Gastrocnemius medialis (tissue), 4 donors: Measurements from ENCODE around the gene RNLS. TPM values are rescaled to one million over a fixed set of nuclear protein-coding genes. Genes with fewer than 3 reads are reported as not detected.

Source experiments
- ATAC-seq, 2 donors: fragments of 150-250 bp; one replicate each; pipeline ENCODE4 v1.9.1; 2016
- DNase-seq, 2 donors: peaks; one replicate each; pipeline ENCODE4 v3.0.0-alpha.2; 2019
- H3K27ac ChIP-seq, 4 donors: fragments of 200-600 bp; sonication (generic); 1 replicate in 1 of 4; 2 replicates in 3 of 4; pipeline ENCODE4 v1.5.1; 2016 to 2018; ENCODE audit warnings: mild to moderate bottlenecking in 2 of 4, moderate library complexity in 1 of 4
- H3K27me3 ChIP-seq, 3 donors: fragments of 200-600 bp; sonication (generic) in 2 of 3; 1 replicate in 1 of 3; 2 replicates in 2 of 3; pipeline versions ENCODE4 v1.5.1 to v1.6.0; 2016 to 2019; ENCODE audit warnings: mild to moderate bottlenecking in 1 of 3, moderate library complexity in 1 of 3
- H3K36me3 ChIP-seq, 2 donors: fragments of 200-600 bp; sonication (generic) in 1 of 2; one replicate each; pipeline ENCODE4 v1.5.1; 2017 to 2018
- H3K4me1 ChIP-seq, 2 donors: fragments of 200-600 bp; sonication (generic) in 1 of 2; one replicate each; pipeline ENCODE4 v1.5.1; 2016 to 2017; ENCODE audit warnings: mild to moderate bottlenecking in 2 of 2
- H3K4me3 ChIP-seq, 4 donors: fragments of 200-600 bp; sonication (generic) in 3 of 4; 1 replicate in 1 of 4; 2 replicates in 3 of 4; pipeline ENCODE4 v1.5.1; 2016 to 2019; ENCODE audit warnings: mild to moderate bottlenecking in 2 of 4
- H3K9me3 ChIP-seq, 3 donors: fragments of 200-600 bp; sonication (generic) in 2 of 3; 1 replicate in 1 of 3; 2 replicates in 2 of 3; pipeline ENCODE4 v1.5.1; 2016 to 2019
- POLR2A ChIP-seq, 2 donors: fragments of 450-650 bp; IDR thresholded peaks; one replicate each; pipeline ENCODE4 v1.6.1; 2017; ENCODE audit warnings: antibody characterized with exemption in 2 of 2, mild to moderate bottlenecking in 2 of 2, moderate library complexity in 2 of 2
- in situ Hi-C, 4 donors: fragments of 200-750 bp; cut with MboI; loops; one replicate each; pipeline versions ENCODE4 v1.15.0 to v1.8.0; 2017; ENCODE audit warnings: low sequenced_read_pairs in 4 of 4
- intact Hi-C: fragments of 100-400 bp; cut with DNase I; formaldehyde crosslinking; loops from one replicate; pipeline ENCODE4 v1.15.1; 2023; ENCODE audit warnings: low total_unique reads
- total RNA-seq, 4 donors: library from RNA; depleted of rRNA; stranded (reverse); fragments of >200 nt; gene quantifications; one replicate each; pipeline versions ENCODE4 v1.1.0 to v1.2.3, GENCODE V29; 2016
- TF ChIP-seq, protein P1 (sequence below), 5 experiments: fragments of 450-650 bp in 3 of 5; fragments of 200-600 bp in 2 of 5; sonication (generic) in 2 of 5; IDR thresholded peaks in 4 of 5; conservative IDR thresholded peaks in 1 of 5; 1 replicate in 4 of 5; 2 replicates in 1 of 5; pipeline ENCODE4 v1.5.1; 2016 to 2019; ENCODE audit warnings: antibody characterized with exemption in 5 of 5, mild to moderate bottlenecking in 3 of 5, moderate library complexity in 3 of 5

The RNLS gene
- total RNA-seq, 4 donors from 2014 or later = 8.1 to 17.5 (median 9.7) TPM

DNA sequence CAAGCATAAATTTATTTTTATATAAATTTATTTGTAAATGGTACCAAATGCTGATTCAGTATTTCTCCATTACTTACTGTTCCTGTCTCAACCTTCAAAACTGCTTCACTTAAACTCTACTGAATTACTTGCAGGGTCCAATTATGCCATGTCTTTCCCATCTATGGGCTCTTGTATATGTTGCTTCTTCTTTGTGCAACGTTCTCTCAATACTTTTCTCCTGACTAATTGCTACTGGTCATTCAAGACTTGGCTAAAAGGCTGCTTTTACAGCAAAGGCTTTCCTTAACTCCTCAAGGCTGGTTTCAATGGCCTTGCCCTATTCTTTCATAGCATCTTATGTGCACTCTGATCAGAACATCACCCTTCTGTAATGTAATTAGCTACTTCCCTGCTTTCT is 67.9 kb downstream of the RNLS start:
- ATAC-seq = no peak
- intact Hi-C loops = no loop called here
- Histone ChIP-seq H3K4me1 (no peaks in the 10 kb centered on the region), H3K4me3 (no peak overlapping the region), H3K36me3 (no peaks in the 10 kb centered on the region), H3K27me3 (no peaks in the 10 kb centered on the region), H3K9me3 (no peaks in the 10 kb centered on the region), H3K27ac (no peak overlapping the region)
- no peak for TF ChIP-seq POLR2A (IDR thresholded peaks at IDR 0.05)
- in situ Hi-C loops = no loop called here
- DNase-seq = no peak

DNA sequence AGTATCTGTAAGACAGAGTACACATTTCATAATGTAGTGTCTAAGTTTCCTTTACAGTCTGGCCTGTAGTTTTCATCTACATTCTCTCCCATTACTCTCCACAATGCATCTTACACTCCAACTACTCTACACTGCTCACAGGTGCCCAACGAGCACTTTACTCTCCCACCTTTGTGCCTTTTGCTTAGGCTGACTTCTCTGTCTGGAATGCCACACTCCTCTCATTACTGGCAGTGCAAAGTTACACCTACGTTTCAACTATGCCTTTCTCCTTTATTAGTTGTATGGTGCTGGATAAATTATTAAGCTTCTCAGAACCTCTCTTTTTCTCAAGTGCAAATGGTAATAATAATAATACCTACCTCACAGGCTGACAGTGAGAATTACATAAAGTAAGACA is 70.5 kb downstream of the RNLS start:
- H3K4me3 ChIP-seq = no peak overlapping the region
- no peaks in the 10 kb centered on the region for H3K9me3 ChIP-seq
- in situ Hi-C loops (no loop called here), intact Hi-C loops (no loop called here)
- no peaks in the 10 kb centered on the region for H3K36me3 ChIP-seq
- TF ChIP-seq POLR2A (IDR thresholded peaks at IDR 0.05) = no peak
- TF ChIP-seq, protein P1, sequence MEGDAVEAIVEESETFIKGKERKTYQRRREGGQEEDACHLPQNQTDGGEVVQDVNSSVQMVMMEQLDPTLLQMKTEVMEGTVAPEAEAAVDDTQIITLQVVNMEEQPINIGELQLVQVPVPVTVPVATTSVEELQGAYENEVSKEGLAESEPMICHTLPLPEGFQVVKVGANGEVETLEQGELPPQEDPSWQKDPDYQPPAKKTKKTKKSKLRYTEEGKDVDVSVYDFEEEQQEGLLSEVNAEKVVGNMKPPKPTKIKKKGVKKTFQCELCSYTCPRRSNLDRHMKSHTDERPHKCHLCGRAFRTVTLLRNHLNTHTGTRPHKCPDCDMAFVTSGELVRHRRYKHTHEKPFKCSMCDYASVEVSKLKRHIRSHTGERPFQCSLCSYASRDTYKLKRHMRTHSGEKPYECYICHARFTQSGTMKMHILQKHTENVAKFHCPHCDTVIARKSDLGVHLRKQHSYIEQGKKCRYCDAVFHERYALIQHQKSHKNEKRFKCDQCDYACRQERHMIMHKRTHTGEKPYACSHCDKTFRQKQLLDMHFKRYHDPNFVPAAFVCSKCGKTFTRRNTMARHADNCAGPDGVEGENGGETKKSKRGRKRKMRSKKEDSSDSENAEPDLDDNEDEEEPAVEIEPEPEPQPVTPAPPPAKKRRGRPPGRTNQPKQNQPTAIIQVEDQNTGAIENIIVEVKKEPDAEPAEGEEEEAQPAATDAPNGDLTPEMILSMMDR (IDR thresholded peaks at IDR 0.05 in 4 of 5, conservative IDR thresholded peaks at IDR 0.05 in 1 of 5) = no peak
- no peaks in the 10 kb centered on the region for H3K27me3 ChIP-seq
- no peak for ATAC-seq
- DNase-seq = no peak
- H3K4me1 ChIP-seq = no peaks in the 10 kb centered on the region
- H3K27ac ChIP-seq = no peak overlapping the region

DNA sequence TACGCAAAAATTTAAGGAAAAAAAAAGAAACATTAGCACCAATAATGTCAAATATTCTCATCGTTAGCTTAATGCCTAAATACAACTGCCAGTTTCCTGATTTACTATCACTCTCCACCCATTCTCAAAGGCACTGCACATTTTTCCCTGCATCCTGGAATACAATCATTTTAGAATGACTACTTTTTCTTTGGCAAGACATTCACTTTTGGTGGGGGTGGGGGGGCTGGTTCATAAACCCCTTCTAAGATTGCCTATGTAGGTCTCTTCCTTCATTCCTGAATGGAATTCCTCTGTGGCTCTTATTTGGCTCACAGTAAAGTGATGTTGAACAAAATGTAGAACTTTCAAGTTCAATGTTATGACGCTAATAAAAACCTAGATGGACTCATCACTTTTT is 74.3 kb downstream of the RNLS start:
- in situ Hi-C loops = no loop called here
- no peak overlapping the region for H3K27ac ChIP-seq
- TF ChIP-seq POLR2A (IDR thresholded peaks at IDR 0.05) = no peak
- TF ChIP-seq, protein P1 (IDR thresholded peaks at IDR 0.05 in 4 of 5, conservative IDR thresholded peaks at IDR 0.05 in 1 of 5) = no peak

DNA sequence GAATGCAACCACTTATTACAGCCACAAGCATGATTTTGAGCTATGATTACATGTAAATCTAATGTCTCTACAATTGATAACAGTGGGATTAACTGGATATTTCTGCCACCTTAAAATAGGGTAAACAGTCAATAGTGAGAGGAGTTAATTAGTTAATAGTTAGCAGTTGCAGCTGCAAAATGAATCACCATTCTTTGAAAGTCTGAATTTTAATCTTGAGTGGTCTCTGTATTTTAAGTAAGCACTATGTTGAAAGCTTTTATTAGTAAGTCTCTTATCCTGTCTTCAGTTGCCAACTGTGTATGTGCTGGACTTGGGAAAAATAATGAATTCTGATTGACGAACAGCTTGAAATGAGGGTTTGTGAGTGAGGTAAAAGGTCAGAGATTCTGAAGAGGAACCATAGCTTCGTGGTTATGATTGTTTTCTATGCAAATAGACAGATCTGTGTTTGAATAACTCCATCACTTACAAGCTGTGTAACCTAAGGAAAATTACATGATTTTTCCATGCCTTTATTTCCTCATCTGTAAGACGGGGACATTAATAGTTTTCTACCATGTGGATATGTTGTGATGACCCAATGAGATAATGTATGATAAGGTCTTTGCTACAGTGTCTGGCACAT is 75.2 kb downstream of the RNLS start:
- intact Hi-C loops (no loop called here), in situ Hi-C loops (no loop called here)
- no peaks in the 10 kb centered on the region for H3K9me3 ChIP-seq
- TF ChIP-seq, protein P1 (IDR thresholded peaks at IDR 0.05 in 4 of 5, conservative IDR thresholded peaks at IDR 0.05 in 1 of 5) = no peak
- no peak for TF ChIP-seq POLR2A (IDR thresholded peaks at IDR 0.05)
- H3K27me3 ChIP-seq = no peaks in the 10 kb centered on the region
- H3K27ac ChIP-seq = no peak overlapping the region
- no peak for ATAC-seq
- H3K4me3 ChIP-seq = no peak overlapping the region
- H3K36me3 ChIP-seq = no peaks in the 10 kb centered on the region
- H3K4me1 ChIP-seq = no peaks in the 10 kb centered on the region
- no peak for DNase-seq

More for the DNA sequence above, 74.3 kb downstream of the RNLS start:
- DNase-seq = no peak
- intact Hi-C loops = no loop called here
- no peaks in the 10 kb centered on the region for H3K27me3 ChIP-seq
- H3K9me3 ChIP-seq = no peaks in the 10 kb centered on the region
- no peaks in the 10 kb centered on the region for H3K36me3 ChIP-seq
- no peaks in the 10 kb centered on the region for H3K4me1 ChIP-seq
- no peak overlapping the region for H3K4me3 ChIP-seq
- no peak for ATAC-seq

DNA sequence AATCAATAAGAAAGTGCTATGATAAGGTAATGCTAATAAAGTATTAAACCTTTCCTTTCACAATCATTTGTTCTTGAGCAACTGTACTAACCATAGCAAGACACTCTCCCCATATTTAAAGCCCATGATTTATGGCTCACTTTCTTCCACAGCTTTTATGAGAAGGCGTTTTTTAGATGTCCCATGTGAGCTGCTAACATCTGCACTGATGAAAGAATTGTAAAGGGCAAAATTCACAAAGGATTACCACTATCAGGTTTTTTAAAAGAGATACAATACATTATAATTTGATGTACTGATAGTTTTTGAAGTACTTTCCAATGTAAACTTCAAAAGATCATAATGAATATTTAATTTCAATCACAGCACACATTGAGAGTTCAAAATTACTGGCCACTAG is 75.7 kb downstream of the RNLS start:
- no peak overlapping the region for H3K4me3 ChIP-seq
- no peaks in the 10 kb centered on the region for H3K27me3 ChIP-seq
- no peak for ATAC-seq
- no peak overlapping the region for H3K27ac ChIP-seq
- intact Hi-C loops = no loop called here
- no peaks in the 10 kb centered on the region for H3K4me1 ChIP-seq
- TF ChIP-seq, protein P1 (IDR thresholded peaks at IDR 0.05 in 4 of 5, conservative IDR thresholded peaks at IDR 0.05 in 1 of 5) = no peak
- no peak for TF ChIP-seq POLR2A (IDR thresholded peaks at IDR 0.05)
- no peak for DNase-seq
- in situ Hi-C loops = no loop called here
- H3K9me3 ChIP-seq = no peaks in the 10 kb centered on the region
- H3K36me3 ChIP-seq = no peaks in the 10 kb centered on the region
